ENCODE measurements around the gene FBXL16.

DNA sequence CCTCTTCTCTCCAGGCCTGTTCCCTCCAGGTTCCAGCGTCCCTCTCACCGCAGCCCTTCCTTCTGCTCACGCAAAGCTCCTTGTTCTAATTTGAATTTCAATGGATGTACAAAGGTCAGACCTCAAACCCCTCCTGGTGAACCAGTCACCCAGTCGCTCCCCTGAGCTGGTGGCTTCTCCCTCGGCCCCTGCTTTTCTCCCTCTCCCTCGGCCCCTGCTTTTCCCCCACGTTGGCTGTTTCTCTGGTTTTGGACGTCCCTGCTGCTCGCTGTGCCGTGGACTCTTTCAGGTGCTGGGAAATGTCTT is 46.4 kb upstream of the FBXL16 start:
- TF ChIP-seq TAF1 (IDR thresholded peaks at IDR 0.05; ENCODE audit: low read depth): no peak
- TF ChIP-seq FOXM1 (IDR thresholded peaks at IDR 0.05; ENCODE audit: borderline replicate concordance, low read depth): no peak
- TF ChIP-seq REST (IDR thresholded peaks at IDR 0.05; ENCODE audit: low read depth): no peak
- TF ChIP-seq CEBPB (IDR thresholded peaks at IDR 0.05): no peak
- no peak for TF ChIP-seq RAD21 (IDR thresholded peaks at IDR 0.05; ENCODE audit: low read depth)
- TF ChIP-seq ZBTB7A (IDR thresholded peaks at IDR 0.05; ENCODE audit: low read depth): no peak
- no peak for TF ChIP-seq EP300 (IDR thresholded peaks at IDR 0.05; ENCODE audit: borderline replicate concordance)
- no peak for TF ChIP-seq USF1 (IDR thresholded peaks at IDR 0.05)
- TF ChIP-seq YY1 (IDR thresholded peaks at IDR 0.05; ENCODE audit: low read depth): no peak
- TF ChIP-seq EGR1 (IDR thresholded peaks at IDR 0.05): no peak
- TF ChIP-seq TCF12 (IDR thresholded peaks at IDR 0.05; ENCODE audit: low read depth): no peak
- no peak for TF ChIP-seq MAX (IDR thresholded peaks at IDR 0.05)
- TF ChIP-seq TEAD4 (IDR thresholded peaks at IDR 0.05): no peak

All from Ishikawa (cell line).